Measurements from ENCODE around the gene ST3GAL5.

DNA sequence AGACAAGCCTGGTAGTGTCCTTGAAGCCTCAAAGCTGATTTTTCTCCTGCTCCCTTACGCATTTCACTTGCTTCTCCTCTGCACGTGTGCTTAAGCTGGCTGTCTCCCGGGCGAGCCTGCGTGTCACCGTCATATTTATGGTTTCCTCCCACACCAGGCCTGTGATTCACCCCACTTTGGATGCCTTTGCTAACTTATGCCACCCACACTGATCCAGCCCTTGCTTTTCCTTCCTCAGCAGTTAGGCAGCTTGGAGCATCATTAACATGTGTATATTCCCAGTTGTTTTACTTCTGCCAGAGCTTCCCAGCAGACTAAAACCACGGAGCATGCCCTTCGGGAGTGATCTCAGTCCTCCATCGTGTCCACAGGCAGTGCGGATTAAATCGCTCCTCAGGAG is 2.2 kb downstream of the ST3GAL5 start:
- TF ChIP-seq, protein P1, sequence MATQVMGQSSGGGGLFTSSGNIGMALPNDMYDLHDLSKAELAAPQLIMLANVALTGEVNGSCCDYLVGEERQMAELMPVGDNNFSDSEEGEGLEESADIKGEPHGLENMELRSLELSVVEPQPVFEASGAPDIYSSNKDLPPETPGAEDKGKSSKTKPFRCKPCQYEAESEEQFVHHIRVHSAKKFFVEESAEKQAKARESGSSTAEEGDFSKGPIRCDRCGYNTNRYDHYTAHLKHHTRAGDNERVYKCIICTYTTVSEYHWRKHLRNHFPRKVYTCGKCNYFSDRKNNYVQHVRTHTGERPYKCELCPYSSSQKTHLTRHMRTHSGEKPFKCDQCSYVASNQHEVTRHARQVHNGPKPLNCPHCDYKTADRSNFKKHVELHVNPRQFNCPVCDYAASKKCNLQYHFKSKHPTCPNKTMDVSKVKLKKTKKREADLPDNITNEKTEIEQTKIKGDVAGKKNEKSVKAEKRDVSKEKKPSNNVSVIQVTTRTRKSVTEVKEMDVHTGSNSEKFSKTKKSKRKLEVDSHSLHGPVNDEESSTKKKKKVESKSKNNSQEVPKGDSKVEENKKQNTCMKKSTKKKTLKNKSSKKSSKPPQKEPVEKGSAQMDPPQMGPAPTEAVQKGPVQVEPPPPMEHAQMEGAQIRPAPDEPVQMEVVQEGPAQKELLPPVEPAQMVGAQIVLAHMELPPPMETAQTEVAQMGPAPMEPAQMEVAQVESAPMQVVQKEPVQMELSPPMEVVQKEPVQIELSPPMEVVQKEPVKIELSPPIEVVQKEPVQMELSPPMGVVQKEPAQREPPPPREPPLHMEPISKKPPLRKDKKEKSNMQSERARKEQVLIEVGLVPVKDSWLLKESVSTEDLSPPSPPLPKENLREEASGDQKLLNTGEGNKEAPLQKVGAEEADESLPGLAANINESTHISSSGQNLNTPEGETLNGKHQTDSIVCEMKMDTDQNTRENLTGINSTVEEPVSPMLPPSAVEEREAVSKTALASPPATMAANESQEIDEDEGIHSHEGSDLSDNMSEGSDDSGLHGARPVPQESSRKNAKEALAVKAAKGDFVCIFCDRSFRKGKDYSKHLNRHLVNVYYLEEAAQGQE (IDR thresholded peaks at IDR 0.05; ENCODE audit: insufficient replicate concordance, low read depth), result no peak
- no peak for TF ChIP-seq POLR2AphosphoS5 (IDR thresholded peaks at IDR 0.05; ENCODE audit: low read depth)
- TF ChIP-seq, protein P2, sequence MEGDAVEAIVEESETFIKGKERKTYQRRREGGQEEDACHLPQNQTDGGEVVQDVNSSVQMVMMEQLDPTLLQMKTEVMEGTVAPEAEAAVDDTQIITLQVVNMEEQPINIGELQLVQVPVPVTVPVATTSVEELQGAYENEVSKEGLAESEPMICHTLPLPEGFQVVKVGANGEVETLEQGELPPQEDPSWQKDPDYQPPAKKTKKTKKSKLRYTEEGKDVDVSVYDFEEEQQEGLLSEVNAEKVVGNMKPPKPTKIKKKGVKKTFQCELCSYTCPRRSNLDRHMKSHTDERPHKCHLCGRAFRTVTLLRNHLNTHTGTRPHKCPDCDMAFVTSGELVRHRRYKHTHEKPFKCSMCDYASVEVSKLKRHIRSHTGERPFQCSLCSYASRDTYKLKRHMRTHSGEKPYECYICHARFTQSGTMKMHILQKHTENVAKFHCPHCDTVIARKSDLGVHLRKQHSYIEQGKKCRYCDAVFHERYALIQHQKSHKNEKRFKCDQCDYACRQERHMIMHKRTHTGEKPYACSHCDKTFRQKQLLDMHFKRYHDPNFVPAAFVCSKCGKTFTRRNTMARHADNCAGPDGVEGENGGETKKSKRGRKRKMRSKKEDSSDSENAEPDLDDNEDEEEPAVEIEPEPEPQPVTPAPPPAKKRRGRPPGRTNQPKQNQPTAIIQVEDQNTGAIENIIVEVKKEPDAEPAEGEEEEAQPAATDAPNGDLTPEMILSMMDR (IDR thresholded peaks at IDR 0.05; ENCODE audit: insufficient read depth, low read length), result no peak
- no peak for TF ChIP-seq GABPA (IDR thresholded peaks at IDR 0.05; ENCODE audit: low read depth)
- no peak for TF ChIP-seq SPI1 (IDR thresholded peaks at IDR 0.05; ENCODE audit: borderline replicate concordance, low read depth)

Data from HL-60 (cell line).